H54 (cell line): ENCODE measurements around the gene ARID5A.
"Not testable (repeated sequence)": the region's sequence is repeated elsewhere in the genome, so short reads cannot be mapped to it uniquely, and the experiment has no call there.

Source experiments
- DNase-seq: peaks from one replicate; pipeline ENCODE4 v3.0.0; 2011; ENCODE audit warnings: low spot score, mixed read lengths; ENCODE audit not compliant: insufficient read length
- FAIRE-seq: peaks from 3 replicates; lab custom pipeline; 2011; peaks lifted over from hg19 to GRCh38; lab: Jason Lieb, UNC
- POLR2A ChIP-seq: IDR thresholded peaks from 2 replicates; pipeline ENCODE4 v1.6.1; 2011; ENCODE audit warnings: low read depth, mild to moderate bottlenecking, low read length

ARID5A gene

DNA sequence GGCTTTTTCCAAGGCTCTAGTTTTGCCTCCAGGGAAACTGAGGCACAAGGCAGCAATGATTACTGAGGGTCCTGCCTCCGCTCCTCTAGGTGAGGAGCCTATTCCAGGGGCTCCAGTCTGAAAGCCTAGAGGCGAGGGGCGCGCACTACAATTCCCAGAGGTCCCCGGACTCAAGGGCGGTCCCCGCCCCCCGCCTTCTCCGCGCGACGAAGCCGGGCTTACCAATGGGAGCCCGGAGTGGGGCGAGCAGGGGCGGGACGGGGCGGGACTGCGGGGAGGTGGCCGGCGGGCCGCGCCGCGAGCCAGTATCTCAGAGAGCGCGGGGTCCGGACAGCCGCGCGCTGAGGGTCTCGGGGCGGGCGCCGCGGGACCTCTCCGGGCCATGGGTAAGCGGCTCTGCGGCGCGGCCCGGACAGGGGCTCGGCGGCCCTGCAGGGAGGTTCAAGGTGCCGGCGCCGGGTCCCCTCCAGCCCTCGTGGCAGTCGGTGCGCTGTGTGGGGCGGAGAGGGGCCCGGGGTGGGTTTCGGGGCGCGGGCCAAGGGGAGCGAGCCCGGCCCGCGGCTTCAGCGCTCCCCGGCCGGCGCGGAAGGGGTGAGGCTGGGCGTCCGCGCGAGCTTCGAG, at the start of gene ARID5A:
ARID5A (plus strand) TSS at position 308 of the 621 bp plus-strand sequence; CDS start at position 383, 75 bp downstream.
- FAIRE-seq (no peak), DNase-seq (peak; percentile 94)
- TF ChIP-seq POLR2A, result peak; percentile 78

DNA sequence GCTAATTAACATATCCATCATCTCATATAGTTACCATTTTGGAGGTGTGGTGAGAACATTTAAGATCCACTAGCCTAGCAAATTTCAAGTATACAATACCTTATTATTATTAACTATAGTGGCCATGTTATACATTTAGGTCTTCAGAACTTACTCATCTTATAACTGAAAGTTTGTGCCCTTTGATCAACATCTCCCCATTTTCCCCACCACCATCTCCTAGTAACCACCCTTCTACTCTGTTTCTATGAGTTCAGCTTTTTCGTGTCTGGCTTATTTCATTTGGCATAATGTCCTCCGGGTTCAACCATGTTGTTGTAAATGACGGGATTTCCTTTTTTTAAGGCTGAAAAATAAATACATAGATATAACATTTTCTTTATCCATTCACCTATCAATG, 47.3 kb upstream of the ARID5A start:
- no peak for TF ChIP-seq POLR2A
- no peak for FAIRE-seq
- no peak for DNase-seq

GRCh38 chr2:96489663-96490062, 46.9 kb upstream of the ARID5A start:
- no peak for FAIRE-seq
- DNase-seq, result no peak
- no peak for TF ChIP-seq POLR2A

DNA sequence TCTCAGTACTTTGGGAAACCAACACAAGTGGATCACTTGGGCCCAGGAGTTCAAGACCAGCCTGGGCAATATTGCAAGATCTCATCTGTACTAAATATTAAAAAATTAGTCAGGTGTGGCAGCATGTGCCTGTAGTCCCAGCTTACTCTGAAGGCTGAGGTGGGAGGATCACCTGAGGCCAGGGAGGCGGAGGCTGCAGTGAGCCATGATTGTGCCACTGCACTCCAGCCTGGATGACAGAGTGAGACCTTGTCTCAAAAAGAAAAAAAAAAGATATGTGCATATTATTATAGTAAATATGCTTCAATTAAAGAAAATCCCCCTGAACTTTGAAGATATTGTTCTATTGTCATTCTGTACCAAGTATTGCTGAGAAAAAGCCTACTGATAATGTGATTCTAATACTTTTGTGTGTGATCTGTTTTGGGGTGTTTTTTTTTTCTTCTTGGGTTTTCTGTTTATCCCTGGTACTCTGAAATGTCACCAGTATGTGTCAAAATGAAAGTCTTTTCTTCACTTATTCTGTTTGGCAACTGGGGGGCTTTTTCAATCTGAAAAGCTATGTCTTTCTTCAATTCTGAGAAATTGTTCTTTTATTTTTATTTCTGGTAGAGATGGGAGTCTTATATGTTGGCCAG, 44.6 kb upstream of the ARID5A start:
- no peak for DNase-seq
- FAIRE-seq, result no peak
- no peak for TF ChIP-seq POLR2A

DNA sequence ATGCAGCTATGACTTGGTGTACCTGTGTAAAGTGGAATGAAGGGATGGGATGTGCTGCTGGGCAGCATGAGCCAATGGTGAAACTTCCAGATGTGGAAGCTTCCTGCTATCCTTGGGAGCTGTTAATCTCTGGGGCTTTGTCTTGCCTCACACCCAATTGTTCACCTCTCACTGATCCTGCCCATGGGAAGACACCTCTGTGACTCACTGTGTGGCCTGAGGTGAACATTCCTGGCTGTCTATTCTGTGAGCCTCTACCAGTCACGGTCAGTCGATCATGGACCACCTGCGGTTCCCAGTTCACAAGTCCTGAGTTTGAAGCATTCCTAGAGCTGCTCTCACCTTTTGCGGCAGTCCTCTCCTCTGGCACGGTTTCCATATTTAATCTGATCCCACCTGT, 43.5 kb upstream of the ARID5A start:
- FAIRE-seq (no peak), DNase-seq (no peak)
- TF ChIP-seq POLR2A, result no peak

GRCh38 chr2:96494188-96494587, 42.4 kb upstream of the ARID5A start:
- DNase-seq (no peak), FAIRE-seq (no peak)
- TF ChIP-seq POLR2A, result no peak

- no peak for TF ChIP-seq POLR2A
- FAIRE-seq, result no peak
- DNase-seq, result no peak
Measured at GRCh38 chr2:96495982-96496629, 40.4 kb upstream of the ARID5A start.

GRCh38 chr2:96498021-96498431, 38.5 kb upstream of the ARID5A start:
- FAIRE-seq, result no peak
- no peak for DNase-seq
- TF ChIP-seq POLR2A, result no peak

GRCh38 chr2:96498611-96499010, 37.9 kb upstream of the ARID5A start:
- DNase-seq, FAIRE-seq: not testable (repeated sequence)

- no peak for TF ChIP-seq POLR2A
- DNase-seq, result no peak
- no peak for FAIRE-seq
Measured at GRCh38 chr2:96499061-96499960, 37.2 kb upstream of the ARID5A start.

DNA sequence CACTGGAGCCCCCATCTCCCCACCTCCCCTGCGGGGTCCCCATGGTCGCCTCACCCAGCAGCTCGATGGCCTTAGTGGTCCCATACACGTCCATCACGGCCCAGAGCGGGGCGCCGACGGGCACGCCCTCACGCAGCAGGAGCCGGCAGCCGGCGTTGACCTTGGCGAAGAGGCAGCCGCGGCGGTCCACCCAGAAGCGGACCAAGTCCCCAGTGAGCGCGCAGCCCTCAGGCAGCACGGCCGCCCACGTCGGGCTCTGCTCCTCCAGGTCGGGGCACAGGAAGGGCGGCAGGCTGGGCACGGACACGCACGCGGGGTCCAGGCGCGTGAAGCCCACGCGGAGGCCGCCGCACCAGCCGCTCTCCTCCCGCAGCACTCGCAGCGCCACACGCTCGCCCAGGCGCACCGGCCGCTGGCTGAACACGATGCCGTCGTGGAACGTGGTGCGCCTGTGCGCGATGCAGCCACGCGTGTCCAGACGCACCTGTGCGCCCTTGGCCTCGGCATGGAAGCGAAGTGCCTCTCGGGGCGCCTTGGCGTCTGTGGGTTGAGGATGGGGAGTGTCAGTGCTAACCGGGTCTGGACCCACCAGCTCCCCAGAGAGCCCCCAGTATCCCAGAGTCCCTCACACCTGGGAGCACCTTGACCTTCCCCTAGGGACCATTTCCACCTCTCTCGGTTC, 36.0 kb upstream of the ARID5A start:
- TF ChIP-seq POLR2A, result no peak
- FAIRE-seq, result no peak
- DNase-seq, result no peak

GRCh38 chr2:96501471-96501874, 35.1 kb upstream of the ARID5A start:
- FAIRE-seq, result no peak
- TF ChIP-seq POLR2A, result no peak

More at GRCh38 chr2:96501471-96501874, 35.1 kb upstream of the ARID5A start:
- DNase-seq, result no peak
